Activated CD8-positive, alpha-beta T cell treated with anti-CD3 and anti-CD28 coated beads for 36 hours (primary cell): ENCODE results near the gene DDX24. TPM values are rescaled to one million over a fixed set of nuclear protein-coding genes. Genes with fewer than 3 reads are reported as not detected.

ENCODE experiments used
- ATAC-seq: fragments of 200-7000 bp; cut with Tn5 transposase; one replicate; pipeline ENCODE4 v1.10.0; 2021; ENCODE audit warnings: mild to moderate bottlenecking, moderate library complexity
- CTCF ChIA-PET: fragments of 350-600 bp; sonication (Branson Sonifier 250); formaldehyde crosslinking; loops from one replicate; lab custom pipeline; 2021; ENCODE audit warnings: antibody characterized with exemption; lab: Charles Lee
- POLR2A ChIA-PET: fragments of 350-600 bp; sonication (Branson Sonifier 250); formaldehyde crosslinking; loops from one replicate; lab custom pipeline; 2021; ENCODE audit warnings: antibody characterized with exemption; lab: Charles Lee
- DNase-seq: peaks from one replicate; pipeline ENCODE4 v3.0.0-alpha.2; 2020
- H3K27ac Mint-ChIP-seq: one replicate; pipeline ENCODE4 v1.8.0; 2021; ENCODE audit warnings: mild to moderate bottlenecking, mixed read lengths
- H3K27me3 Mint-ChIP-seq: one replicate; pipeline ENCODE4 v1.8.0; 2021; ENCODE audit warnings: mixed read lengths
- H3K36me3 Mint-ChIP-seq: one replicate; pipeline ENCODE4 v1.8.0; 2021; ENCODE audit warnings: low read depth, mixed read lengths
- H3K4me1 Mint-ChIP-seq: one replicate; pipeline ENCODE4 v1.8.0; 2021; ENCODE audit warnings: low read depth, mixed read lengths
- H3K4me3 Mint-ChIP-seq: one replicate; pipeline ENCODE4 v1.8.0; 2021; ENCODE audit warnings: mild to moderate bottlenecking, moderate library complexity, mixed read lengths
- H3K9me3 Mint-ChIP-seq: one replicate; pipeline ENCODE4 v1.8.0; 2021; ENCODE audit warnings: mixed read lengths
- CTCF ChIP-seq: fragments of 200-600 bp; IDR thresholded peaks from one replicate; pipeline ENCODE4 v1.8.0; 2022; ENCODE audit warnings: antibody characterized with exemption, mild to moderate bottlenecking
- intact Hi-C: fragments of 100-400 bp; cut with micrococcal nuclease; formaldehyde crosslinking; loops from one replicate; pipeline ENCODE4 v1.10.0; 2022
- total RNA-seq, 2 experiments: library from RNA; stranded (reverse); gene quantifications; one replicate each; pipeline ENCODE4 v1.2.3, GENCODE V29; 2021

The DDX24 gene
- total RNA-seq, 2 experiments from 2014 or later, result 272 to 275 TPM

GRCh38 chr14:94036313-94037167 is 44.5 kb downstream of the DDX24 start:
- no peaks in the 10 kb centered on the region for H3K9me3 Mint-ChIP-seq
- no peaks in the 10 kb centered on the region for H3K36me3 Mint-ChIP-seq
- CTCF ChIA-PET, result interaction anchor here (0.8 to 7.5 kb wide), 37 partner anchors 8 to 295 kb away, joined by 3 to 115 read pairs (median 6); partner anchors contain the start of genes DDX24, IFI27L1, IFI27L2 and OTUB2
- peak; percentile 90 for DNase-seq
- intact Hi-C loops, result loop anchor here (1.0 kb wide), 2 partner anchors 100 to 144 kb away; no protein-coding TSS in a partner anchor
- H3K4me3 Mint-ChIP-seq, result no peak overlapping the region
- POLR2A ChIA-PET, result interaction anchor here (0.5 to 2.1 kb wide), 4 partner anchors 8 to 90 kb away, joined by 3 to 8 read pairs (median 3); no protein-coding TSS in a partner anchor
- TF ChIP-seq CTCF, result peak; percentile 77
- H3K27ac Mint-ChIP-seq, result no peak overlapping the region
- peaks cover 4% of the 10 kb centered on the region for H3K4me1 Mint-ChIP-seq
- no peaks in the 10 kb centered on the region for H3K27me3 Mint-ChIP-seq
- ATAC-seq, result peak; percentile 100

- TF ChIP-seq CTCF, result no peak
- no peak for ATAC-seq
- Mint-ChIP-seq H3K27me3 (no peaks in the 10 kb centered on the region), H3K9me3 (no peaks in the 10 kb centered on the region), H3K36me3 (no peaks in the 10 kb centered on the region), H3K27ac (no peak overlapping the region), H3K4me3 (no peak overlapping the region), H3K4me1 (peaks cover 4% of the 10 kb centered on the region)
- no peak for DNase-seq
- intact Hi-C loops, result no loop called here
- POLR2A ChIA-PET, result interaction anchor here (0.5 to 2.1 kb wide), 4 partner anchors 9 to 71 kb away, joined by 3 to 8 read pairs (median 4); no protein-coding TSS in a partner anchor
- CTCF ChIA-PET, result interaction anchor here (1.0 to 7.5 kb wide), 13 partner anchors 13 to 146 kb away, joined by 3 to 115 read pairs (median 22); partner anchors contain the start of genes DDX24, IFI27L1 and IFI27L2
Measured at GRCh38 chr14:94034886-94035285, 46.1 kb downstream of the DDX24 start.

GRCh38 chr14:94031883-94032279 is 49.1 kb downstream of the DDX24 start:
- Mint-ChIP-seq H3K4me1 (peaks cover 21% of the 10 kb centered on the region), H3K4me3 (no peak overlapping the region), H3K27ac (no peak overlapping the region), H3K9me3 (no peaks in the 10 kb centered on the region), H3K27me3 (no peaks in the 10 kb centered on the region), H3K36me3 (no peaks in the 10 kb centered on the region)
- intact Hi-C loops, result no loop called here
- CTCF ChIA-PET, result interaction anchor here (6.2 to 6.5 kb wide), 2 partner anchors 94 to 105 kb away, joined by 65 to 115 read pairs; no protein-coding TSS in a partner anchor
- no peak for TF ChIP-seq CTCF
- no peak for DNase-seq
- ATAC-seq, result no peak
- POLR2A ChIA-PET, result no interaction called here

- POLR2A ChIA-PET, result no interaction called here
- no peak for TF ChIP-seq CTCF
- H3K9me3 Mint-ChIP-seq, result no peaks in the 10 kb centered on the region
- ATAC-seq, result no peak
- no peak for DNase-seq
- H3K27ac Mint-ChIP-seq, result no peak overlapping the region
- H3K36me3 Mint-ChIP-seq, result no peaks in the 10 kb centered on the region
- peaks cover 17% of the 10 kb centered on the region for H3K4me1 Mint-ChIP-seq
- H3K27me3 Mint-ChIP-seq, result no peaks in the 10 kb centered on the region
- CTCF ChIA-PET, result interaction anchor here (6.2 to 6.5 kb wide), 2 partner anchors 93 to 106 kb away, joined by 65 to 115 read pairs; no protein-coding TSS in a partner anchor
- intact Hi-C loops, result no loop called here
- no peak overlapping the region for H3K4me3 Mint-ChIP-seq
Measured at GRCh38 chr14:94031161-94031882, 49.7 kb downstream of the DDX24 start.
